ENCODE measurements around the gene MAST4. TPM values are rescaled to one million over a fixed set of nuclear protein-coding genes. Genes with fewer than 3 reads are reported as not detected.

Gene MAST4
- total RNA-seq, 1 donor from 2014 or later = 11.3 TPM

DNA sequence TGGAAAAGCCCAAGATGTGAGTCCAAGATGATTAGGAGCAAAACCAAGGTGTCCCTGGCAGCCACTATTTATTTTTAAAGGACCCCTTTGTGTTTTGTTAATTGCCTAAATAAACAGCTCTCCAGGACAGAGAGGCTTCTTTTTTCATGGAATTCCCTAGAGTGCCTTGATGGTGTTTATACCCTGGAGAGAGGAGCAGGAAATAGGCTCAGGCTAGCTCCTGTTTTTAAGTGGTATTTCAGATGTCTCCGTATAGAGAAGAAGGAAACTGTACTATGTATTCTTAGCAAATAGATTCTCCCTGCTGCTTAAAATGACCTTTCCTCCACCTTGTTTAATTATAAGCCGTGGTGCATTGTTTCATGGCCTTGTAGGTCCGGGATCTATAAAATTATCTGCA, 308.0 kb downstream of the MAST4 start:
- DNase-seq (ENCODE audit: low spot score) = no peak
- Mint-ChIP-seq H3K9me3 (ENCODE audit: low read depth) (no peaks in the 10 kb centered on the region), H3K4me3 (ENCODE audit: unreplicated experiment) (no peak overlapping the region), H3K4me1 (ENCODE audit: low read depth) (peaks cover 10% of the 10 kb centered on the region), H3K36me3 (ENCODE audit: low read depth) (no peaks in the 10 kb centered on the region), H3K27me3 (ENCODE audit: low read depth) (no peaks in the 10 kb centered on the region), H3K27ac (ENCODE audit: unreplicated experiment) (no peak overlapping the region)
- TF ChIP-seq, protein P1, sequence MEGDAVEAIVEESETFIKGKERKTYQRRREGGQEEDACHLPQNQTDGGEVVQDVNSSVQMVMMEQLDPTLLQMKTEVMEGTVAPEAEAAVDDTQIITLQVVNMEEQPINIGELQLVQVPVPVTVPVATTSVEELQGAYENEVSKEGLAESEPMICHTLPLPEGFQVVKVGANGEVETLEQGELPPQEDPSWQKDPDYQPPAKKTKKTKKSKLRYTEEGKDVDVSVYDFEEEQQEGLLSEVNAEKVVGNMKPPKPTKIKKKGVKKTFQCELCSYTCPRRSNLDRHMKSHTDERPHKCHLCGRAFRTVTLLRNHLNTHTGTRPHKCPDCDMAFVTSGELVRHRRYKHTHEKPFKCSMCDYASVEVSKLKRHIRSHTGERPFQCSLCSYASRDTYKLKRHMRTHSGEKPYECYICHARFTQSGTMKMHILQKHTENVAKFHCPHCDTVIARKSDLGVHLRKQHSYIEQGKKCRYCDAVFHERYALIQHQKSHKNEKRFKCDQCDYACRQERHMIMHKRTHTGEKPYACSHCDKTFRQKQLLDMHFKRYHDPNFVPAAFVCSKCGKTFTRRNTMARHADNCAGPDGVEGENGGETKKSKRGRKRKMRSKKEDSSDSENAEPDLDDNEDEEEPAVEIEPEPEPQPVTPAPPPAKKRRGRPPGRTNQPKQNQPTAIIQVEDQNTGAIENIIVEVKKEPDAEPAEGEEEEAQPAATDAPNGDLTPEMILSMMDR (IDR thresholded peaks at IDR 0.05) = no peak

DNA sequence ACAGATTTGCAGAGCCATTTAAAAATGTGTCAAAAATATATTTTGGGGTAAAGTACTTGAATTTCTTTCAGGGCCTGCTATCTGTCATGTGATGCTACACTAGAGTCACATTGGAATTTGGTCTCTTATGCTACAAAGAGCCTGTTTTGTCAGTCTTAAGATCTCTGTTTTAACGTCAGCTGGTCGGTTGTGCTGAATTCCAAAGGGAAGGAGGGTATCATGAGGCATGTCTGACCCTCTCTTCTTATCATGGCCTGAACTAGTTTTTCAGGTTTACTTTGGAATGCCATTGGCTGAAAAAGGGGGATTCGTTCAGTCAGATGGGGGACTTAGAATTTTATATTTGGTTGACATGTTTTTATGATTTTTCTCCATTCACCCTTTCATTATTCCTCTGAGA, 309.8 kb downstream of the MAST4 start:
- H3K27ac Mint-ChIP-seq (ENCODE audit: unreplicated experiment) = no peak overlapping the region

DNA sequence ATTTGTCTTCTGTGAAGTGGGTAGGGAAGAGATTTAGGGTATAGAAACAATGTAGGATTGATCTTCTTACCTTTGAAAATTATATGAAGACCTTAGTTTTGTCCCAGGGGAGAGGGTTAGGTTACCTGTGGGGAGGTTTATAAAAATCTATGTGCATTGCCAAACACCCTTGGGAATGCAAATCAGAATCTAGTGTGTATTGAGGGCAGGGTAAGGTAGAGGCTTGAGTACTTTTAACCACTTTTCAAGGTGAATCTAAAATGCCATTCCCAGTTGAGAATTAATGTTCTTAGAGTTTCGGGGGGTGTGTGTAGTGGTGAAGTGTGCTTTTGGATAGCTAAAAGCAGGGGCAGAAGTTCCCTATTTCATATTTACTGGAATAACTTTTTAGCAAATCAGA, 312.0 kb downstream of the MAST4 start:
- TF ChIP-seq, protein P1 (IDR thresholded peaks at IDR 0.05) = no peak
- H3K4me3 Mint-ChIP-seq (ENCODE audit: unreplicated experiment) = no peak overlapping the region
- H3K4me1 Mint-ChIP-seq (ENCODE audit: low read depth) = no peaks in the 10 kb centered on the region
- H3K36me3 Mint-ChIP-seq (ENCODE audit: low read depth) = no peaks in the 10 kb centered on the region
- no peak overlapping the region for H3K27ac Mint-ChIP-seq (ENCODE audit: unreplicated experiment)
- H3K27me3 Mint-ChIP-seq (ENCODE audit: low read depth) = no peaks in the 10 kb centered on the region
- DNase-seq (ENCODE audit: low spot score) = no peak
- H3K9me3 Mint-ChIP-seq (ENCODE audit: low read depth) = no peaks in the 10 kb centered on the region

More for the DNA sequence above, 309.8 kb downstream of the MAST4 start:
- no peak overlapping the region for H3K4me3 Mint-ChIP-seq (ENCODE audit: unreplicated experiment)
- peaks cover 4% of the 10 kb centered on the region for H3K4me1 Mint-ChIP-seq (ENCODE audit: low read depth)
- H3K27me3 Mint-ChIP-seq (ENCODE audit: low read depth) = no peaks in the 10 kb centered on the region
- no peak for DNase-seq (ENCODE audit: low spot score)
- no peaks in the 10 kb centered on the region for H3K9me3 Mint-ChIP-seq (ENCODE audit: low read depth)
- H3K36me3 Mint-ChIP-seq (ENCODE audit: low read depth) = no peaks in the 10 kb centered on the region
- TF ChIP-seq, protein P1 (IDR thresholded peaks at IDR 0.05) = no peak

DNA sequence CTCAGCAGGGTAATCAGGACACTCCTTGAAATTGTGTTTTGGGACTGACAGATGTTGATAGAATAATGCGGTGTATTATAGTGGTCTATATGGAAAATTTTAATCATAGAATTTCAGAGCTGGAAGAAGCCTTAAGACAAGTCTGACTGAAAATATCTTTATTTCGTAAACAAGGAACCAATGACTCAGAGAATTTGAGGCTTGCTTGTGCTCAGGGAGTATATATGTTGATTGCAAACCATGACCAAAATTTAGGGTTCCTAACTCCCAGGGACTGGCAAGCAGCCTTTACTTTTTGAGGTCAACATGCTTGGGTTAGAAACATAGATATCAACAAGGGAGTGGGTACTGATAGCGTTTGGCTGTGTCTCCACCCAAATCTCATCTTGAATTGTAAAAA, 313.2 kb downstream of the MAST4 start:
- no peak overlapping the region for H3K27ac Mint-ChIP-seq (ENCODE audit: unreplicated experiment)
- no peak for DNase-seq (ENCODE audit: low spot score)
- H3K4me3 Mint-ChIP-seq (ENCODE audit: unreplicated experiment) = no peak overlapping the region
- H3K9me3 Mint-ChIP-seq (ENCODE audit: low read depth) = no peaks in the 10 kb centered on the region
- TF ChIP-seq, protein P1 (IDR thresholded peaks at IDR 0.05) = no peak
- no peaks in the 10 kb centered on the region for H3K27me3 Mint-ChIP-seq (ENCODE audit: low read depth)
- no peaks in the 10 kb centered on the region for H3K4me1 Mint-ChIP-seq (ENCODE audit: low read depth)
- no peaks in the 10 kb centered on the region for H3K36me3 Mint-ChIP-seq (ENCODE audit: low read depth)

DNA sequence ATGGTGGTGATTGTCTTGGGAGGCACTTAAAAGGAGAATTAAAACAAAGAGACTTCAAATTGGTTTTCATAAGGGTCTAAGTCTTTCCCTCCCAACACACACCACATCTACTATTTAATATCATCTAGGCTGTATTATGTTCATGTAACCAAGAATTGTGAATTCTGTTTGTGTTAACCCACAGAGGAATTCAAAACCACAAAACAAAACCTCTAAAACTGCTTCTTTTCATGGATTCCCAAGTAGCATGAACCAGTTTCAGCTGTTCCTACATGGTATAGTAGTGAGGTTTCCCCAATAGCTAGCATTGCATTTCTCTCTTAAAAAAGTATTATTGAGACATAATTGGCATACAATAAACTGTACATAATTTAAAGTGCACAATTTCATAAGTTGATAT, 316.6 kb downstream of the MAST4 start:
- no peak overlapping the region for H3K4me3 Mint-ChIP-seq (ENCODE audit: unreplicated experiment)
- H3K36me3 Mint-ChIP-seq (ENCODE audit: low read depth) = no peaks in the 10 kb centered on the region
- H3K4me1 Mint-ChIP-seq (ENCODE audit: low read depth) = no peaks in the 10 kb centered on the region
- no peaks in the 10 kb centered on the region for H3K27me3 Mint-ChIP-seq (ENCODE audit: low read depth)
- TF ChIP-seq, protein P1 (IDR thresholded peaks at IDR 0.05) = no peak
- no peak overlapping the region for H3K27ac Mint-ChIP-seq (ENCODE audit: unreplicated experiment)
- no peak for DNase-seq (ENCODE audit: low spot score)
- H3K9me3 Mint-ChIP-seq (ENCODE audit: low read depth) = no peaks in the 10 kb centered on the region
